HEK293T (cell line): ENCODE data around the gene MAGI2.

Experiments used
- CTCF ChIA-PET: fragments of 350-600 bp; formaldehyde crosslinking; extraction: SDS; loops from one replicate; lab custom pipeline; 2021; ENCODE audit warnings: antibody characterized with exemption, inconsistent platforms; lab: Yijun Ruan, JAX
- POLR2A ChIA-PET: fragments of 350-600 bp; formaldehyde crosslinking; extraction: SDS; loops from one replicate; lab custom pipeline; 2020; ENCODE audit warnings: antibody characterized with exemption, inconsistent platforms; lab: Yijun Ruan, JAX
- DNase-seq: peaks from one replicate; pipeline ENCODE4 v3.0.0; 2012; ENCODE audit warnings: mixed read lengths; ENCODE audit errors: extremely low spot score
- ARNT ChIP-seq: fragments of 450-650 bp; IDR thresholded peaks from 2 replicates; pipeline ENCODE4 v1.6.1; 2017; ENCODE audit warnings: mild to moderate bottlenecking
- BHLHE40 ChIP-seq: fragments of 450-650 bp; IDR thresholded peaks from 2 replicates; pipeline ENCODE4 v1.6.1; 2016; ENCODE audit warnings: mild to moderate bottlenecking, moderate library complexity, borderline replicate concordance
- CTBP1 ChIP-seq: fragments of 450-650 bp; IDR thresholded peaks from 2 replicates; pipeline ENCODE4 v1.6.1; 2016; ENCODE audit warnings: borderline replicate concordance
- ELF4 ChIP-seq: fragments of 450-650 bp; IDR thresholded peaks from 2 replicates; pipeline ENCODE4 v1.6.1; 2017; ENCODE audit warnings: antibody characterized with exemption
- FOXA1 ChIP-seq: fragments of 450-650 bp; IDR thresholded peaks from 2 replicates; pipeline ENCODE4 v1.6.1; 2016; ENCODE audit warnings: mild to moderate bottlenecking
- FOXK2 ChIP-seq: fragments of 450-650 bp; IDR thresholded peaks from 2 replicates; pipeline ENCODE4 v1.6.1; 2016; ENCODE audit warnings: mild to moderate bottlenecking
- FOXM1 ChIP-seq: fragments of 450-650 bp; IDR thresholded peaks from 2 replicates; pipeline ENCODE4 v1.6.1; 2017; ENCODE audit warnings: mild to moderate bottlenecking, borderline replicate concordance
- HDGF ChIP-seq: fragments of 450-650 bp; IDR thresholded peaks from 2 replicates; pipeline ENCODE4 v1.6.1; 2017; ENCODE audit warnings: antibody characterized with exemption, borderline replicate concordance
- L3MBTL2 ChIP-seq: fragments of 450-650 bp; conservative IDR thresholded peaks from 2 replicates; pipeline ENCODE4 v1.6.1; 2016; ENCODE audit warnings: mild to moderate bottlenecking
- LEF1 ChIP-seq: fragments of 450-650 bp; IDR thresholded peaks from 2 replicates; pipeline ENCODE4 v1.6.1; 2017; ENCODE audit warnings: mild to moderate bottlenecking, borderline replicate concordance
- NFRKB ChIP-seq: fragments of 450-650 bp; IDR thresholded peaks from 2 replicates; pipeline ENCODE4 v1.6.1; 2016; ENCODE audit warnings: mild to moderate bottlenecking, moderate library complexity
- PKNOX1 ChIP-seq: fragments of 450-650 bp; IDR thresholded peaks from 2 replicates; pipeline ENCODE4 v1.6.1; 2016
- SP1 ChIP-seq: fragments of 450-650 bp; IDR thresholded peaks from 2 replicates; pipeline ENCODE4 v1.6.1; 2017
- SUZ12 ChIP-seq: fragments of 450-650 bp; IDR thresholded peaks from 2 replicates; pipeline ENCODE4 v1.6.1; 2016; ENCODE audit warnings: mild to moderate bottlenecking
- TARDBP ChIP-seq: fragments of 450-650 bp; IDR thresholded peaks from 2 replicates; pipeline ENCODE4 v1.6.1; 2016
- ZNF384 ChIP-seq: fragments of 450-650 bp; IDR thresholded peaks from 2 replicates; pipeline ENCODE4 v1.6.1; 2016

Gene MAGI2

DNA sequence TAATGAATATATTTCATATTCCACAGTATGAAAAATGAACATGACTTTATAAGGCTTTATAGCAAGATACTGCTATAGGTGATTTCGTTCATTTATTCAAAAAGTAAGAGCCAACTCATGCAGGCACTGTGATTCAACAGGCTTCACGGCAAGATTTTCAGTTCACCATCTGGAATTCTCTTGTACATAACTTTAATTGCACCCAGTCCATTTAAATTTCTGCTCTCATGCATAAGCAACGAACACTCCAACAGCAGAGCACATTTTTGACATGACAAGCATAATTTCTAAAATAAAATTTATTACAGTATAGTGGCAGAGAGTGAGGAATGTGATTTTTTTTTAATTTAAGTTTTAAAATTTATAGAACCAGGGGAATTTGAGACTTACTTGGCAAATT lies 1218.8 kb downstream of the MAGI2 start:
- ChIA-PET CTCF (no interaction called here), POLR2A (no interaction called here)
- TF ChIP-seq L3MBTL2 (no peak), NFRKB (no peak), BHLHE40 (no peak)
- no peak for DNase-seq

- POLR2A ChIA-PET, result no interaction called here
- DNase-seq, result no peak
- TF ChIP-seq ZNF384, result no peak
- no peak for TF ChIP-seq PKNOX1
- no peak for TF ChIP-seq BHLHE40
- TF ChIP-seq NFRKB, result no peak
- TF ChIP-seq LEF1, result no peak
- TF ChIP-seq SUZ12, result no peak
- TF ChIP-seq FOXK2, result no peak
- CTCF ChIA-PET, result no interaction called here
These were observed 1220.7 kb downstream of the MAGI2 start for GRCh38 chr7:78232806-78233205.

GRCh38 chr7:78226059-78226719 lies 1227.3 kb downstream of the MAGI2 start:
- CTCF ChIA-PET, result interaction anchor here (0.6 to 1.1 kb wide), 6 partner anchors 11 to 581 kb away, joined by 3 to 11 read pairs (median 4); no protein-coding TSS in a partner anchor
- POLR2A ChIA-PET, result no interaction called here
- DNase-seq, result peak; percentile 62
- TF ChIP-seq ZNF384, result peak; percentile 92
- TF ChIP-seq NFRKB, result no peak

DNA sequence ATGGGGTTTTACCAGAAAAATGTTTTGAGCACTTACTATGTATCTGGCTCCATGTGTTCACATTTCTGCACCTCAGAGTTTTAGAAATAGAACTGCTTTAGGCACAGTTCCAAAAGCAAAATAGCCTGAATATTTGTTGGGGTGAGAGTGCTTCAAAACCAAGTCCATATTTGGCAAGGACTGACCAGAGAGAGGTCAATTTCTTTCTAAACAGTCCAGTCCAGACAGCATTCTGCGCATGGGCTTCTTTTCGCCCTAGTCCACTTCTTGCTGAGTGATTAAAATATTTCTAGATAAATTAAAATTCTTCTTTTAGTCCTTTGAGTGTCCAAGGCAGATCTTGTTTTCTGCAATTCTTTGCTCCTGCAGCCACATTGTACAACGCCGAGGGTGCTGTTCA lies 1227.9 kb downstream of the MAGI2 start:
- no peak for DNase-seq
- TF ChIP-seq SP1 (no peak), LEF1 (no peak), FOXA1 (no peak), SUZ12 (no peak), ARNT (no peak), PKNOX1 (no peak), FOXK2 (no peak), FOXM1 (no peak), NFRKB (no peak), TARDBP (no peak), HDGF (no peak), ZNF384 (no peak), L3MBTL2 (no peak), CTBP1 (no peak), BHLHE40 (no peak), ELF4 (no peak)
- ChIA-PET CTCF (no interaction called here), POLR2A (no interaction called here)

DNA sequence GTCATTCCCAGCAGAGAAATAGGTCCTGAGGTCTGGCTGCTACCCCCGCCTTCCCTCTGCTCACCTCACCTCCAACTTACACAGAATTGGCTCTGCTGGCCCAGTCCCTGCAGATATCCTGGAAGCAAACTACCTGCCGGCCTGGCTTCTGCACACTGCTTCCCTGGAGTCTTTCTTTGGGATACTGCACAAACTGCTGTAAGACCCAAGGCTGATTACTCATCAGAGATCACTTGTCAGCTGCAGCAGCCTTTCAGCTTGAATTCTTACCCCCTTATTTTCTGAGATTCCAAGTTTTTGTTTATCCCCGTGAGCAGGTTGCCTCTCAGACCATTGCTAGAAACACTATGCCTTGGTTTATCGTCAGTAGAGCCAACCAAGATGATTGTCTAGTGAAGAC lies 1228.5 kb downstream of the MAGI2 start:
- no peak for TF ChIP-seq SP1
- no peak for TF ChIP-seq ZNF384
- TF ChIP-seq FOXM1, result no peak
- CTCF ChIA-PET, result interaction anchor here (0.7 kb wide), 1 partner anchor 127 kb away, joined by 8 read pairs; no protein-coding TSS in a partner anchor
- no peak for DNase-seq
- POLR2A ChIA-PET, result no interaction called here

- ChIA-PET POLR2A (no interaction called here), CTCF (interaction anchor here (1.0 kb wide), 1 partner anchor 89 kb away, joined by 3 read pairs; no protein-coding TSS in a partner anchor)
- TF ChIP-seq L3MBTL2 (no peak), FOXA1 (no peak), PKNOX1 (no peak), SUZ12 (no peak), NFRKB (no peak), BHLHE40 (no peak)
- DNase-seq, result no peak
These were observed 1229.9 kb downstream of the MAGI2 start for GRCh38 chr7:78223598-78223997.

- POLR2A ChIA-PET, result no interaction called here
- TF ChIP-seq LEF1 (no peak), FOXM1 (no peak), CTBP1 (no peak), HDGF (no peak), ARNT (no peak), FOXA1 (no peak), FOXK2 (no peak), L3MBTL2 (no peak), PKNOX1 (no peak), SUZ12 (no peak), ZNF384 (no peak), NFRKB (no peak), BHLHE40 (no peak), ELF4 (no peak), TARDBP (no peak), SP1 (no peak)
- no peak for DNase-seq
- CTCF ChIA-PET, result interaction anchor here (1.0 to 1.7 kb wide), 2 partner anchors 51 to 88 kb away, joined by 3 to 5 read pairs; no protein-coding TSS in a partner anchor
These were observed 1231.3 kb downstream of the MAGI2 start for GRCh38 chr7:78222001-78222751.
